VCaP (cell line): ENCODE results near the gene RAD51C.

Source experiments
- H3K27ac ChIP-seq: fragments of 450-650 bp; 2 replicates; pipeline ENCODE4 v1.5.1; 2017
- CTCF ChIP-seq: fragments of 450-650 bp; conservative IDR thresholded peaks from 2 replicates; pipeline ENCODE4 v1.5.1; 2017; ENCODE audit warnings: mild to moderate bottlenecking, moderate library complexity

RAD51C gene

GRCh38 chr17:58702708-58703107, 10.3 kb downstream of the RAD51C start:
- no peak overlapping the region for H3K27ac ChIP-seq
- TF ChIP-seq CTCF: no peak

- no peak for TF ChIP-seq CTCF
- H3K27ac ChIP-seq: no peak overlapping the region
Observed at GRCh38 chr17:58703137-58703915, 10.9 kb downstream of the RAD51C start.

DNA sequence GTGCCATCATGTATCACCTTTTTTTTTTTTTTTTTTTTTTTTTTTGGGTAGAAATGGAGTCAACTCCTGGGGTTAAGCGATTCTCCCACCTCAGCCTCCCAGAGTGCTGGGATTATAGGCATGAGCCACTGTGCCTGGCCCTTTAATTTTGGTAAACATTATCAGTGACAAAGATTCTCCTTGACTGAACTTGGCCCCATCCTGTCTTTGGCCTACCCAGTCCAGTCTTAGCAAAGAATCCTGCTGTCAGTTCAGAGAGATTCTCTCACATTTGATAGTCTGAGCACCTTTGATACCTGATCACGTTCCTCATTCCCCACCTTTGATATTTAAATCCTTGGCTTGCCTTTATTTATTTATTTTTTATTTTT, 11.5 kb downstream of the RAD51C start:
- TF ChIP-seq CTCF: no peak
- H3K27ac ChIP-seq: no peak overlapping the region

- no peak for TF ChIP-seq CTCF
- H3K27ac ChIP-seq: no peak overlapping the region
Observed at GRCh38 chr17:58706351-58707140, 14.1 kb downstream of the RAD51C start.

GRCh38 chr17:58710948-58711552, 18.6 kb downstream of the RAD51C start:
- no peak overlapping the region for H3K27ac ChIP-seq
- TF ChIP-seq CTCF: peak; percentile 82

DNA sequence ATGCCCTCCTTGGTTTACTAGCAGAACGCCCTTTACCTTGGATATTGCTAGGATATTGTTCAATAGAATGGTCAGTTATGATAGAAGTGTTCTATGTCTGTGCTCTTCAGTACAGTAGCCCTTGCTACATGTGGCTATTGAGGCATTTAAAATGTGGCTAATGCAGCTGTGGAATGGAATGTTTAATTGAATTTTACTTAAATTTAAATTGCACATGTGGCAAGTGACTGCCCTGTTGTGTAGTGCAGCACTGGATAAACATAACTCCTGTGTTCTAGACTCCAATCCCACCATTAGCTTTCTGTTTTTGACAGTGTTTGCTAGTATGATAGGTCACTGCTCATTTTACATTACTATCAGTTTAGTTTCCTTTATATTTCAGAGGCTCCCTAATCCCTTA, 29.9 kb downstream of the RAD51C start:
- no peak overlapping the region for H3K27ac ChIP-seq
- TF ChIP-seq CTCF: no peak

DNA sequence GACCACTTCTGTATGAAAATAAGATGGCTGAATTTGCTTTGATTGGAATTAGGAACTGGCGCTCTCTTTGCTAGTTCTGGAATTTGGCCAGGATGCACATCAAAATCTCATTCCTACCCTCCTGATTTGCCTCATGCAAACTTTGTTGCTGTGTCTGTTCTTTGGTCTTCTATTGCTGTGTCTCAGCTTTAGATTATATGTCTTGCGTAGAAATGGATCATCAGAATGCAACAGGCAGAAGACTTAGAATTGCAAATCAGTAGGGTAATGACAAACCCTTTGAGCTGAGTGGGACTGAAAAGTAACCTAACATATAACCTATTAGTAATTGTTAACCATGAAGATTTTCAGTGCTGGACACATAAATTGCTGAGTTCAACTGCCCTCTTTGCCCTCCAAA, 30.3 kb downstream of the RAD51C start:
- no peak overlapping the region for H3K27ac ChIP-seq
- TF ChIP-seq CTCF: no peak
